Retinal pigment epithelial cell (primary cell): ENCODE measurements around the gene PDP2.

Source experiments
- DNase-seq: peaks from one replicate; pipeline ENCODE4 v3.0.0-alpha.2; 2010; ENCODE audit warnings: low read depth
- H3K4me3 ChIP-seq: 2 replicates; pipeline ENCODE4 v1.5.1; 2011; ENCODE audit warnings: mild to moderate bottlenecking, low read length, control low read depth, moderate library complexity
- CTCF ChIP-seq: conservative IDR thresholded peaks from 2 replicates; pipeline ENCODE4 v1.5.1; 2011; ENCODE audit warnings: low read depth, low read length, control low read depth, inconsistent platforms

Gene PDP2

GRCh38 chr16:66913081-66913480, 32.8 kb downstream of the PDP2 start:
- TF ChIP-seq CTCF = no peak
- H3K4me3 ChIP-seq = no peak overlapping the region
- no peak for DNase-seq

GRCh38 chr16:66913711-66914110, 33.4 kb downstream of the PDP2 start:
- DNase-seq = no peak
- H3K4me3 ChIP-seq = no peak overlapping the region
- no peak for TF ChIP-seq CTCF

GRCh38 chr16:66914541-66914940, 34.2 kb downstream of the PDP2 start:
- no peak overlapping the region for H3K4me3 ChIP-seq
- DNase-seq = no peak
- no peak for TF ChIP-seq CTCF

GRCh38 chr16:66915041-66915440, 34.7 kb downstream of the PDP2 start:
- H3K4me3 ChIP-seq = no peak overlapping the region
- no peak for DNase-seq
- TF ChIP-seq CTCF = no peak

- no peak for TF ChIP-seq CTCF
- DNase-seq = no peak
- no peak overlapping the region for H3K4me3 ChIP-seq
Observed at GRCh38 chr16:66916518-66916917, 36.2 kb downstream of the PDP2 start.

GRCh38 chr16:66917741-66918140, 37.4 kb downstream of the PDP2 start:
- DNase-seq = no peak
- TF ChIP-seq CTCF = no peak
- no peak overlapping the region for H3K4me3 ChIP-seq

- H3K4me3 ChIP-seq = no peak overlapping the region
- no peak for TF ChIP-seq CTCF
- DNase-seq = no peak
Observed at GRCh38 chr16:66918355-66918754, 38.0 kb downstream of the PDP2 start.
